ENCODE data around the gene CAB39. TPM values are rescaled to one million over a fixed set of nuclear protein-coding genes. Genes with fewer than 3 reads are reported as not detected.

The CAB39 gene
- polyA plus RNA-seq, 4 donors = 38.2 to 92.2 (median 56.5) TPM

DNA sequence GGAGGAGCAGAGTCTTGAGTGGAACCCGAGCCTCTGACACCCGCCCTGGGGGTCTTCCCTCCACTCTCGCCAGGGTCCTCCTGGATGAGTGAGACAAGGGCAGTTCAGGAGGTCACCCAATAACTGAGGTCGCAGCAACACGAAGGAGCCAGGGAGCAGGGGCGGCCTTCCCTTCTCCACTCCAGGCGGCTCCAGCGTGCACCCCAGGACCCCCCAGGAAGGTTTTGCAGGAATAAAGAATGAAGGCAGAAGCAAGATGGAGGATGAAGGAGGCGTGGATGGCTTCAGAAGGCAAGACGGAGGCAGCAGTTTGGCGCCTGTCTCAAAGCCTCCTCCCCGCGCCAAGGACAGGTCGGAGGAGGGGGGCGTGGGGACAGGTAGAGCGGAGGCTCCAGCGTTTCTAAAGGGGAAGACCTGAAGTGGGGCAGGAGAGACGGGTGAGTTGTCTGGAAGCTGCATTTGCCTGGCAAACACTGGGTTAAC lies 151.5 kb downstream of the CAB39 start:
- Histone ChIP-seq H3K27me3 (ENCODE audit: control insufficient read depth in 3 of 3, insufficient read depth in 3 of 3, low read length in 3 of 3) (peaks cover 0 to 2% (median 0%) of the 10 kb centered on the region in 3 donors), H3K9me3 (ENCODE audit: control insufficient read depth in 2 of 2, insufficient read depth in 1 of 2, low read depth in 1 of 2, low read length in 1 of 2) (no peaks in the 10 kb centered on the region), H3K4me1 (ENCODE audit: control insufficient read depth in 3 of 3, insufficient read depth in 2 of 3, low read depth in 1 of 3, low read length in 2 of 3) (peaks cover 2 to 36% (median 3%) of the 10 kb centered on the region in 3 donors), H3K36me3 (ENCODE audit: control insufficient read depth in 3 of 3, insufficient read depth in 2 of 3, low read depth in 1 of 3, low read length in 3 of 3) (peaks cover 0 to 26% (median 0%) of the 10 kb centered on the region in 3 donors), H3K27ac (ENCODE audit: low read depth in 1 of 3, low read length in 2 of 3) (peak overlapping the region in 1 of 3 donors; percentile 34), H3K4me3 (ENCODE audit: low read depth in 1 of 3, low read length in 3 of 3) (peak overlapping the region in 2 of 3 donors; percentile 59 to 82)
- FAIRE-seq (no peak), DNase-seq (no peak)
- 39 to 46% (median 45%) methylated on average over 17 to 18 of the region's 18 CpGs for WGBS, 3 donors

DNA sequence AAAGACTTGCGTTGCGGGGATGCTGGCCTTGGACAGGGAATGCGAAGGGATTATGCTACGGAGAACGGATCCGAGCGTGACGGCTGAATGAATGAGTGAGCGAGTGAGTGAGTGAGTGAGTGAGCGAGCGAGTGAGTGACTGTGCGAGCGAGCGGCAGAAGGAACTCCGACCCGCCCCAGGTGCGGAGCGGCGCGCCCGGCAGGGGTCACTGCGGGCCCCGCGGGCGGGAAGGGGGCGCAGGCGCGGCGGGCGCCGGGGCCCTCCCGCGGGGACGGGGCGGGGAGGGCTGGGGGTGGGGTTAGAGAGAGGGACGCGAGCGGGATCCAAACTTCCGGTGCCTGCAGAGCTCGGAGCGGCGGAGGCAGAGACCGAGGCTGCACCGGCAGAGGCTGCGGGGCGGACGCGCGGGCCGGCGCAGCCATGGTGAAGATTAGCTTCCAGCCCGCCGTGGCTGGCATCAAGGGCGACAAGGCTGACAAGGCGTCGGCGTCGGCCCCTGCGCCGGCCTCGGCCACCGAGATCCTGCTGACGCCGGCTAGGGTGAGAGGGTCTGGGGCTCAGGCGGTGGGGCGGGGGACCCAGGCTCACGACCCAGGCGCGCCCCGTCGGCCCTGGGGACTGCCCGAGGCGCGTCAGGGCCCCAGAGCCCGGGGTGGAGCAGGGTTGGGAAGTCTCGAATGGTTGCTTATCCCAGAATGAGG lies 152.1 kb downstream of the CAB39 start, which contains the start of gene ITM2C:
Gene ITM2C (plus strand): TSS at position 338 of the 702 bp plus-strand sequence. CDS start 84 bp downstream, at position 422.
- H3K4me3 ChIP-seq (ENCODE audit: low read depth in 1 of 3, low read length in 3 of 3) = peak within 1 kb of the TSS; percentile 82 to 93 (median 88)
- peaks cover 0 to 32% (median 0%) of the 10 kb centered on the region in 3 donors for H3K36me3 ChIP-seq (ENCODE audit: control insufficient read depth in 3 of 3, insufficient read depth in 2 of 3, low read depth in 1 of 3, low read length in 3 of 3)
- WGBS, 3 donors = 1% methylated on average over 50 to 76 of the region's 76 CpGs
- H3K9me3 ChIP-seq (ENCODE audit: control insufficient read depth in 2 of 2, insufficient read depth in 1 of 2, low read depth in 1 of 2, low read length in 1 of 2) = no peaks in the 10 kb centered on the region
- FAIRE-seq (no peak), DNase-seq (peak; percentile 82 to 91)
- H3K27me3 ChIP-seq (ENCODE audit: control insufficient read depth in 3 of 3, insufficient read depth in 3 of 3, low read length in 3 of 3) = peaks cover 0 to 2% (median 0%) of the 10 kb centered on the region in 3 donors
- peaks cover 2 to 42% (median 5%) of the 10 kb centered on the region in 3 donors for H3K4me1 ChIP-seq (ENCODE audit: control insufficient read depth in 3 of 3, insufficient read depth in 2 of 3, low read depth in 1 of 3, low read length in 2 of 3)
- peak within 1 kb of the TSS; percentile 34 to 80 (median 62) for H3K27ac ChIP-seq (ENCODE audit: low read depth in 1 of 3, low read length in 2 of 3)

DNA sequence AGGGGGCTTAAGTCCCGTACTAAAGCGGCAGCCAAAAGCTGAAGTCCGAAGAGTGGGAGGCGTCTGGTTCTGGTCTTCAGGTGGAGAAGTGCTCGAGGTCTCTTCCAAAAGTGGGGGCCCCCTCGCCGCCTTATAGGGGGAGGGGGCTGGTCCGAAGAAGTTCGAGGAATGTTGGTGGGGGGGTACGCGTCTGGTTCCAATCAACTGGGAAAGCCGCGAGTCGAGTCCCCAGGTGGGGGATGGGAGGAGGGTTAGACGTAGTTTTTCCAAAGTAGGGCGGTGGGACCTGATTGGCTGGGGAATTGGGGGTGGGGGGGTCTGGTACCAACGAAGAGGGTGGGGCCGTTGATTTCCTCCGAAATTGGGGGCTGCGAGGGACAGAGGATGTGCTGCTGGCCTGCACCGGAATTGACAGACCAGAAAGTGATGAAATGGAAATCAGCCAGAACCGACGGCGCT lies 152.7 kb downstream of the CAB39 start:
- H3K4me1 ChIP-seq (ENCODE audit: control insufficient read depth in 3 of 3, insufficient read depth in 2 of 3, low read depth in 1 of 3, low read length in 2 of 3) = peaks cover 2 to 48% (median 5%) of the 10 kb centered on the region in 3 donors
- H3K27me3 ChIP-seq (ENCODE audit: control insufficient read depth in 3 of 3, insufficient read depth in 3 of 3, low read length in 3 of 3) = peaks cover 0 to 2% (median 0%) of the 10 kb centered on the region in 3 donors
- FAIRE-seq = no peak
- H3K27ac ChIP-seq (ENCODE audit: low read depth in 1 of 3, low read length in 2 of 3) = peak overlapping the region; percentile 34 to 80 (median 62)
- H3K4me3 ChIP-seq (ENCODE audit: low read depth in 1 of 3, low read length in 3 of 3) = peak overlapping the region; percentile 82 to 93 (median 88)
- no peaks in the 10 kb centered on the region for H3K9me3 ChIP-seq (ENCODE audit: control insufficient read depth in 2 of 2, insufficient read depth in 1 of 2, low read depth in 1 of 2, low read length in 1 of 2)
- 1 to 2% (median 2%) methylated on average over 24 of the region's 24 CpGs for WGBS, 3 donors
- no peak for DNase-seq
- peaks cover 0 to 37% (median 0%) of the 10 kb centered on the region in 3 donors for H3K36me3 ChIP-seq (ENCODE audit: control insufficient read depth in 3 of 3, insufficient read depth in 2 of 3, low read depth in 1 of 3, low read length in 3 of 3)

DNA sequence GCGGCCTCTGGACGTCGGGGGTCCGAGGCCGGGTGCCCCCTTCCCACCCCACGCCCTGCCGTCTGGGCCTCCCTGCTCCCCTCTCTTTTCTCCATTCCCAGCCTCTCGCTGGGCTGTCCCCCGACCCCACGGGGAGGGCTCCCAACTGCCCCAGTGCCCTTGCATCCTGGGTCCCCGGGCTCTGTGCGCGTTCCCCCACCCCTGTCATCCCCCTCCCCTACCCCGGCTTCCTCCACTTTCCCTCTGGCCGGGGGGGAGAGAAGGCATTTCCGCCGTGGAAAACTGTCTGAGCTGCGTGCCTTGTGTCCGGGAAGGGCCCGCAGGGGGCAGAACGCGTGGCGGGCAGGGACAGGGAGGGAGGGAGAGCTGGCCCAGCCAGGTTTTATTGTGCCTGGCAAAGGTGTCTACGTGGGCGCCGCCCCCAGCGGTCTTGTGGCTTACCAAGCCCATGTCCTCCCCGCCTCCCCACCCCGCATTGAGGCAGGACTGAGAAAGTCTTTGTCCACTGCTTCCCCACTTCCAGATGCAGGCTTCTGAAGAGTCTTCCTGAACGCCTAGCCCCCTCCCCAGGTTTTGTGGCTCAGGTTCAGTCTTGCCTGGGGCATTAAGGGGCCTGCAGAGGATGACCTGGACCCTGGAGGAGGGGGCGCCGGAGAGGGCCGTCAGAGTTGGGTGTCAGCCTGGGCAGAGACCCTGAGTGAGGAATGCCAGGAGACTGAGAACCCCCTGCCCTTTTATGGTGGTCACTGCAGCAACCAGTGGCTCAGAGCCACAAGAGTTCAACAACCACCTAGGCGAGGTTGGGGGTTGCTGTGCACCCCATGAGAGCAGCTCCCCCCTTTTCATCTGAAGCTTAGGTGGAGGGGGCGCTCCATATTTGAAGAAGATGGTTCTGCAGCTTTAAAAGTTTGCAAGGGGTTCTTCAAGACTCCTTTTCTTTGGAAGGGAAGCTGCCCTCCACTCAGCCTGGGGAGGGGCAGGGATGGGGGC lies 153.4 kb downstream of the CAB39 start:
- peak; percentile 74 to 89 for DNase-seq
- FAIRE-seq = no peak
- H3K27ac ChIP-seq (ENCODE audit: low read depth in 1 of 3, low read length in 2 of 3) = peak overlapping the region; percentile 5 to 80 (median 38)
- whole genome bisulfite sequencing, 3 donors = 12 to 16% (median 14%) methylated on average over 32 to 35 of the region's 35 CpGs
- no peaks in the 10 kb centered on the region for H3K9me3 ChIP-seq (ENCODE audit: control insufficient read depth in 2 of 2, insufficient read depth in 1 of 2, low read depth in 1 of 2, low read length in 1 of 2)
- H3K4me3 ChIP-seq (ENCODE audit: low read depth in 1 of 3, low read length in 3 of 3) = peak overlapping the region; percentile 82 to 93 (median 88)
- H3K27me3 ChIP-seq (ENCODE audit: control insufficient read depth in 3 of 3, insufficient read depth in 3 of 3, low read length in 3 of 3) = peaks cover 0 to 2% (median 0%) of the 10 kb centered on the region in 3 donors
- peaks cover 2 to 55% (median 10%) of the 10 kb centered on the region in 3 donors for H3K4me1 ChIP-seq (ENCODE audit: control insufficient read depth in 3 of 3, insufficient read depth in 2 of 3, low read depth in 1 of 3, low read length in 2 of 3)
- H3K36me3 ChIP-seq (ENCODE audit: control insufficient read depth in 3 of 3, insufficient read depth in 2 of 3, low read depth in 1 of 3, low read length in 3 of 3) = peaks cover 0 to 44% (median 0%) of the 10 kb centered on the region in 3 donors

DNA sequence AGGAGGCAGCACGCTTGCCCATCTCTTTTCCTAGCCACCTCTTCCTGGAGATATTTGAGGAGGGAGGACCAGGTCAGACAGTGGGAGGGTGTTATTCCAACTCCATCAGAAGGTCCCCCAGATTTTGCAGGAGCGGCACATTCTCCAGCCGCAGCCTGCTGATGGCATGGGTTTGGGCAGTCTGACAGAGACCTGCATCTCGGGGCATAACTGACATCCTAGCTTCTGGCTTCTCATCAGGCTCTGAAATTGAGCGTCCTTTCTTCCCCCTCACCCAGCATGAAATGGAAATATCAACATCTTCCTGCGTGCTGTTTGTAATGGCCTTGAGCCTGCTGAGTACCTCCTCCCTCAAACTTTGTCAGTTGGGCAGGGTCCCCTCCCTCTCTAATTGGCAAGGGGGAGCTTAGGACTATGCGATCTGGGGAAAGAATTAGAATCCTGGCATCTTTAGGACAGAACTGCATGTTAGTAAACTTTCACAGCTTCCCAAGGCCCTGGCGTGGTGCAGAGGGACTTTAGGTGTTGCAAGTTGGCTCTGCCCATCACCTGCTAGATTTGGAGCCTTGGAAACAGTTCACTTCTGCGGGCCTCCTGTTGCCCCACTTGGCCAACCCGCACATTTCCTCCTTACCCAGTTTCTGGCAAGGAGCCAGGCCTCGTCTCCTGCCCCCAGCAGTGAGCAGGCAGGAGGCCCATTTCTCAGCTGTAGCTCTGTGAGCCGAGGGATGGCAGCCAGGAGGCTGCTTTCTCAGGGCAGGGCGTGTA lies 154.3 kb downstream of the CAB39 start:
- Histone ChIP-seq H3K36me3 (ENCODE audit: control insufficient read depth in 3 of 3, insufficient read depth in 2 of 3, low read depth in 1 of 3, low read length in 3 of 3) (peaks cover 0 to 53% (median 0%) of the 10 kb centered on the region in 3 donors), H3K9me3 (ENCODE audit: control insufficient read depth in 2 of 2, insufficient read depth in 1 of 2, low read depth in 1 of 2, low read length in 1 of 2) (no peaks in the 10 kb centered on the region), H3K4me3 (ENCODE audit: low read depth in 1 of 3, low read length in 3 of 3) (peak overlapping the region in 1 of 3 donors; percentile 93), H3K27ac (ENCODE audit: low read depth in 1 of 3, low read length in 2 of 3) (peak overlapping the region in 2 of 3 donors; percentile 38 to 80), H3K4me1 (ENCODE audit: control insufficient read depth in 3 of 3, insufficient read depth in 2 of 3, low read depth in 1 of 3, low read length in 2 of 3) (peaks cover 2 to 64% (median 10%) of the 10 kb centered on the region in 3 donors), H3K27me3 (ENCODE audit: control insufficient read depth in 3 of 3, insufficient read depth in 3 of 3, low read length in 3 of 3) (peaks cover 0 to 2% (median 0%) of the 10 kb centered on the region in 3 donors)
- FAIRE-seq (no peak), DNase-seq (peak; percentile 56 to 65)
- 33 to 43% (median 41%) methylated on average over 12 to 13 of the region's 13 CpGs for WGBS, 3 donors

DNA sequence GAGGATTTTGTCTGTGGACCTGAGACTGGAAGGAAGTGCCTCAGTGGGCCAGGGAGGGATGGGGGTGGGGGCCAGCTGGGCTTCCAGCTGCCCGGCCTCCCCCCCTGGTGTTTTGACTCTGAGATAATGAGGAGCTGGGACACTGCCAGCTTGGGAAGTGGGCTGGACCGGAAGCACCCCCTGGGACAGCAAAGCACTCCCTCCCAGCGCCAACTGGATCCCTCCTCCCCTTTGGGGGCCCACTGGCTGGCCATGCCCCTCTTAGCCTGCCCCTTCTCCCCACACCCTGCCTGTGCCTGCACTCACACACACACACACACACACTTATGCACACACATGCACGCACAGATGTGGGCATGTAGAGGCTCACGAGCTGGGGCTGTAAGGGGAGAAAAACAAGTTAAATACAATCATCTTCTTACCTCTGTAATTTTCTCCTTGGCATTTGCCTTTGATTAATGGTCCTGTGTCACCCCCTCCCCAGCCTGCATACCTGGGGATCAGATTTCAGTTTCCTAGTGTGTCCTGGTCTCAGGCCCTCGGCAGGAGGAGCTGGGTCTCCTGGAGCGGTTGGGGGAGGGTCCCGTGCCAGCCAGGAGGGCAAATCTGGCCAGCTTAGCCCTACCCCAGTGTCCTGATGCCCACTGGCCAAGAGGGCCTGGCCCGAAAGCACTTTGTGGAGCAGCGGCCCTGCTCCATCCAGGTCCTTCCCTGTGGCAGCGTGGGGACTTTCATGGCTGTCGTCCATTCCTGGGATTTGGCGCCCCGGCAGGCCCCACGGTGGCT lies 155.7 kb downstream of the CAB39 start:
- Histone ChIP-seq H3K36me3 (ENCODE audit: control insufficient read depth in 3 of 3, insufficient read depth in 2 of 3, low read depth in 1 of 3, low read length in 3 of 3) (peaks cover 0 to 67% (median 0%) of the 10 kb centered on the region in 3 donors), H3K9me3 (ENCODE audit: control insufficient read depth in 2 of 2, insufficient read depth in 1 of 2, low read depth in 1 of 2, low read length in 1 of 2) (no peaks in the 10 kb centered on the region), H3K27me3 (ENCODE audit: control insufficient read depth in 3 of 3, insufficient read depth in 3 of 3, low read length in 3 of 3) (no peaks in the 10 kb centered on the region), H3K4me3 (ENCODE audit: low read depth in 1 of 3, low read length in 3 of 3) (no peak overlapping the region), H3K27ac (ENCODE audit: low read depth in 1 of 3, low read length in 2 of 3) (peak overlapping the region in 1 of 3 donors; percentile 80), H3K4me1 (ENCODE audit: control insufficient read depth in 3 of 3, insufficient read depth in 2 of 3, low read depth in 1 of 3, low read length in 2 of 3) (peaks cover 2 to 74% (median 10%) of the 10 kb centered on the region in 3 donors)
- DNase-seq = peak in 1 of 2 donors; percentile 47
- 71 to 92% (median 90%) methylated on average over 14 to 15 of the region's 15 CpGs for WGBS, 3 donors
- FAIRE-seq = no peak
